ENCODE data around the gene ZNF582. TPM values are rescaled to one million over a fixed set of nuclear protein-coding genes. Genes with fewer than 3 reads are reported as not detected.

The ZNF582 gene
- total RNA-seq (1 to 10 TPM; 1.7 to 7.6 (median 3.3) TPM), polyA plus RNA-seq (1 to 10 TPM; 5.7 to 5.8 TPM), total RNA-seq (4.3 reads per million, percentile 22 among the genes with 10 or more reads in this experiment)

GRCh38 chr19:56393119-56394012 lies at the start of gene ZNF582:
ZNF582 (minus strand) TSS chr19:56393534; CDS start chr19:56391752, 1,782 bp downstream.
- ATAC-seq (peak; percentile 98), DNase-seq (peak; percentile 79 to 94 (median 90))
- Histone ChIP-seq H3K36me3 (ENCODE audit: control insufficient read depth in 2 of 3, insufficient read depth in 3 of 3, low read length in 3 of 3) (peaks cover 0 to 23% (median 0%) of the 10 kb centered on the region in 3 experiments), H3K27ac (ENCODE audit: low read depth, low read length) (peak within 1 kb of the TSS; percentile 92), H3K4me1 (ENCODE audit: control insufficient read depth in 2 of 2, insufficient read depth in 2 of 2, low read length in 2 of 2) (peaks cover 3 to 5% of the 10 kb centered on the region in 2 donors), H3K9me3 (ENCODE audit: control insufficient read depth in 2 of 3, low read length in 3 of 3) (peaks cover 0 to 39% (median 11%) of the 10 kb centered on the region in 3 experiments), H3K27me3 (ENCODE audit: control insufficient read depth in 2 of 2, insufficient read depth in 2 of 2, low read length in 2 of 2) (no peaks in the 10 kb centered on the region), H3K4me3 (ENCODE audit: low read length) (peak within 1 kb of the TSS; percentile 90)
- Mint-ChIP-seq H3K4me3 (peak within 1 kb of the TSS; percentile 89 to 99 (median 98)), H3K27ac (peak within 1 kb of the TSS; percentile 91 to 99 (median 96)), H3K36me3 (peaks cover 34 to 75% (median 57%) of the 10 kb centered on the region in 5 donors), H3K9me3 (peaks cover 21 to 93% (median 52%) of the 10 kb centered on the region in 11 donors), H3K27me3 (no peaks in the 10 kb centered on the region), H3K4me1 (peaks cover 3 to 32% (median 10%) of the 10 kb centered on the region in 7 donors)
- intact Hi-C loops (cut with micrococcal nuclease): loop anchor here (1.0 to 10.0 kb wide), 19 partner anchors 10 to 1762 kb away; partner anchors contain the start of genes ZNF470 (in 2 of the 2), TRAPPC2B (in 1 of the 2), ZFP28 (in 1 of the 2) and ZNF444 (in 1 of the 2)
- CTCF ChIA-PET: interaction anchor here (0.6 kb wide), 1 partner anchor 8 kb away, joined by 3 read pairs; no protein-coding TSS in a partner anchor
- POLR2A ChIA-PET: interaction anchor here (0.9 to 2.2 kb wide), 3 partner anchors 11 to 79 kb away, joined by 4 to 8 read pairs (median 5); partner anchors contain the start of genes ZNF583 and ZSCAN5A

- Histone ChIP-seq H3K9me3 (ENCODE audit: control insufficient read depth in 2 of 3, low read length in 3 of 3) (peaks cover 0 to 79% (median 6%) of the 10 kb centered on the region in 3 experiments), H3K36me3 (ENCODE audit: control insufficient read depth in 2 of 3, insufficient read depth in 3 of 3, low read length in 3 of 3) (no peaks in the 10 kb centered on the region), H3K27me3 (ENCODE audit: control insufficient read depth in 2 of 2, insufficient read depth in 2 of 2, low read length in 2 of 2) (no peaks in the 10 kb centered on the region), H3K27ac (ENCODE audit: low read depth, low read length) (no peak overlapping the region), H3K4me3 (ENCODE audit: low read length) (no peak overlapping the region), H3K4me1 (ENCODE audit: control insufficient read depth in 2 of 2, insufficient read depth in 2 of 2, low read length in 2 of 2) (no peaks in the 10 kb centered on the region)
- CTCF ChIA-PET: no interaction called here
- peaks cover 2 to 55% (median 16%) of the 10 kb centered on the region in 5 donors for H3K36me3 Mint-ChIP-seq
- H3K9me3 Mint-ChIP-seq: peaks cover 23 to 87% (median 60%) of the 10 kb centered on the region in 11 donors
- no peaks in the 10 kb centered on the region for H3K4me1 Mint-ChIP-seq
- no peak overlapping the region for H3K27ac Mint-ChIP-seq
- no peak for ATAC-seq
- DNase-seq: no peak
- intact Hi-C loops (cut with micrococcal nuclease): no loop called here
- no peaks in the 10 kb centered on the region for H3K27me3 Mint-ChIP-seq
- H3K4me3 Mint-ChIP-seq: no peak overlapping the region
- POLR2A ChIA-PET: no interaction called here
Measured at GRCh38 chr19:56441206-56441792, 48.0 kb upstream of the ZNF582 start.

GRCh38 chr19:56423985-56424353 lies 30.6 kb upstream of the ZNF582 start:
- Histone ChIP-seq H3K36me3 (ENCODE audit: control insufficient read depth in 2 of 3, insufficient read depth in 3 of 3, low read length in 3 of 3) (peaks cover 0 to 34% (median 13%) of the 10 kb centered on the region in 3 experiments), H3K9me3 (ENCODE audit: control insufficient read depth in 2 of 3, low read length in 3 of 3) (peaks cover 27 to 96% (median 65%) of the 10 kb centered on the region in 3 experiments), H3K27ac (ENCODE audit: low read depth, low read length) (no peak overlapping the region), H3K27me3 (ENCODE audit: control insufficient read depth in 2 of 2, insufficient read depth in 2 of 2, low read length in 2 of 2) (no peaks in the 10 kb centered on the region), H3K4me3 (ENCODE audit: low read length) (peak overlapping the region; percentile 11), H3K4me1 (ENCODE audit: control insufficient read depth in 2 of 2, insufficient read depth in 2 of 2, low read length in 2 of 2) (no peaks in the 10 kb centered on the region)
- H3K4me3 Mint-ChIP-seq: no peak overlapping the region
- peaks cover 28 to 64% (median 54%) of the 10 kb centered on the region in 5 donors for H3K36me3 Mint-ChIP-seq
- no peak overlapping the region for H3K27ac Mint-ChIP-seq
- no peak for DNase-seq
- no peak for ATAC-seq
- no peaks in the 10 kb centered on the region for H3K4me1 Mint-ChIP-seq
- H3K27me3 Mint-ChIP-seq: no peaks in the 10 kb centered on the region
- POLR2A ChIA-PET: interaction anchor here (1.6 kb wide), 1 partner anchor 12 kb away, joined by 4 read pairs; no protein-coding TSS in a partner anchor
- peaks cover 8 to 97% (median 83%) of the 10 kb centered on the region in 11 donors for H3K9me3 Mint-ChIP-seq
- CTCF ChIA-PET: no interaction called here
- intact Hi-C loops (cut with micrococcal nuclease): no loop called here

GRCh38 chr19:56423276-56423984 lies 30.1 kb upstream of the ZNF582 start:
- ChIA-PET CTCF (no interaction called here), POLR2A (interaction anchor here (1.6 kb wide), 1 partner anchor 11 kb away, joined by 4 read pairs; no protein-coding TSS in a partner anchor)
- Histone ChIP-seq H3K27me3 (ENCODE audit: control insufficient read depth in 2 of 2, insufficient read depth in 2 of 2, low read length in 2 of 2) (no peaks in the 10 kb centered on the region), H3K4me1 (ENCODE audit: control insufficient read depth in 2 of 2, insufficient read depth in 2 of 2, low read length in 2 of 2) (no peaks in the 10 kb centered on the region), H3K9me3 (ENCODE audit: control insufficient read depth in 2 of 3, low read length in 3 of 3) (peaks cover 27 to 97% (median 67%) of the 10 kb centered on the region in 3 experiments), H3K36me3 (ENCODE audit: control insufficient read depth in 2 of 3, insufficient read depth in 3 of 3, low read length in 3 of 3) (peaks cover 0 to 37% (median 13%) of the 10 kb centered on the region in 3 experiments), H3K27ac (ENCODE audit: low read depth, low read length) (no peak overlapping the region), H3K4me3 (ENCODE audit: low read length) (peak overlapping the region; percentile 11)
- Mint-ChIP-seq H3K9me3 (peaks cover 8 to 99% (median 87%) of the 10 kb centered on the region in 11 donors), H3K27ac (no peak overlapping the region), H3K4me1 (no peaks in the 10 kb centered on the region), H3K27me3 (no peaks in the 10 kb centered on the region), H3K4me3 (no peak overlapping the region), H3K36me3 (peaks cover 28 to 69% (median 60%) of the 10 kb centered on the region in 5 donors)
- ATAC-seq: no peak
- DNase-seq: no peak
- intact Hi-C loops (cut with micrococcal nuclease): no loop called here

DNA sequence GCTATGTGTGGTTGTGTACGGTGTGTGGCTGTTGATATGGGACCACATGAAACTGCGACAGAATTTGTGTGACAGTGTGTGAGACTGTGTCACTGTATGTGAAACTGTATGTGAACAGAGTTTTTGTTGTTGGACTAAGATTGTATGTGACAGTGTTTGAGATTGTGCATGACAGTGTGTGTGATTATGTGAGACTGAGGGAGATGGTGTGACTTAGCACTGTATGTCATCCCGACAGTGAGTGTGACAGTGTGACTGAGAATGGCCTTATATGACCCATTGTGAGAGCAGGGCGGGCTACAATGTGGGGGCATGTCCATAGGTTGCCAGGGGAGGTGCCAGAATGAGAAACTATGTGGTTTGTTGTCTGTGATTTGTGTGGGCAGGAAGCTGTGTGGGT lies 11.7 kb upstream of the ZNF582 start:
- H3K4me1 Mint-ChIP-seq: peaks cover 19 to 37% (median 30%) of the 10 kb centered on the region in 7 donors
- ATAC-seq (no peak), DNase-seq (no peak)
- peak overlapping the region in 7 of 9 donors; percentile 3 to 98 (median 95) for H3K27ac Mint-ChIP-seq
- peak overlapping the region; percentile 87 to 98 (median 94) for H3K4me3 Mint-ChIP-seq
- H3K4me1 ChIP-seq (ENCODE audit: control insufficient read depth in 2 of 2, insufficient read depth in 2 of 2, low read length in 2 of 2): peaks cover 8 to 16% of the 10 kb centered on the region in 2 donors
- H3K36me3 ChIP-seq (ENCODE audit: control insufficient read depth in 2 of 3, insufficient read depth in 3 of 3, low read length in 3 of 3): peaks cover 22 to 40% (median 22%) of the 10 kb centered on the region in 3 experiments
- ChIA-PET CTCF (no interaction called here), POLR2A (no interaction called here)
- no peaks in the 10 kb centered on the region for H3K27me3 Mint-ChIP-seq
- no peaks in the 10 kb centered on the region for H3K27me3 ChIP-seq (ENCODE audit: control insufficient read depth in 2 of 2, insufficient read depth in 2 of 2, low read length in 2 of 2)
- intact Hi-C loops (cut with micrococcal nuclease): loop anchor here in 1 of 2 donors (2.0 to 10.0 kb wide), 3 partner anchors 90 to 950 kb away; partner anchors contain the start of genes ZNF304, ZNF444 and ZSCAN5A
- H3K4me3 ChIP-seq (ENCODE audit: low read length): peak overlapping the region; percentile 86
- H3K27ac ChIP-seq (ENCODE audit: low read depth, low read length): no peak overlapping the region
- peaks cover 5 to 37% (median 18%) of the 10 kb centered on the region in 3 experiments for H3K9me3 ChIP-seq (ENCODE audit: control insufficient read depth in 2 of 3, low read length in 3 of 3)
- H3K9me3 Mint-ChIP-seq: peaks cover 32 to 96% (median 63%) of the 10 kb centered on the region in 11 donors
- H3K36me3 Mint-ChIP-seq: peaks cover 39 to 81% (median 71%) of the 10 kb centered on the region in 5 donors

All from naive thymus-derived CD4-positive, alpha-beta T cell (primary cell).